HAP-1 (cell line): Measurements from ENCODE around the gene BCAS1.

Experiments
- DNase-seq, 2 experiments: peaks; one replicate each; pipeline ENCODE4 v3.0.0-alpha.2; 2016 to 2020; ENCODE audit warnings: low spot score in 2 of 2
- H3K27me3 ChIP-seq: fragments of 250-450 bp; sonication (Bioruptor Pico); 2 replicates; pipeline ENCODE4 v1.5.1; 2020; ENCODE audit warnings: low read depth, mild to moderate bottlenecking, moderate library complexity
- H3K36me3 ChIP-seq: fragments of 250-450 bp; sonication (Bioruptor Pico); replicated peaks from 2 replicates; pipeline ENCODE4 v1.5.1; 2020; ENCODE audit warnings: mild to moderate bottlenecking
- H3K4me1 ChIP-seq: fragments of 250-450 bp; sonication (Bioruptor Pico); 2 replicates; pipeline ENCODE4 v1.5.1; 2020; ENCODE audit warnings: mild to moderate bottlenecking
- H3K4me3 ChIP-seq: fragments of 250-450 bp; sonication (Bioruptor Pico); 2 replicates; pipeline ENCODE4 v1.5.1; 2020; ENCODE audit warnings: mild to moderate bottlenecking, moderate library complexity
- H3K9me3 ChIP-seq: fragments of 250-450 bp; sonication (Bioruptor Pico); 2 replicates; pipeline ENCODE4 v1.5.1; 2020; ENCODE audit warnings: mild to moderate bottlenecking, moderate library complexity
- in situ Hi-C: fragments of 300-500 bp; cut with MboI; formaldehyde crosslinking; loops from 3 replicates; pipeline ENCODE4 v1.14.3; 2020; ENCODE audit warnings: low sequenced_read_pairs, inconsistent platforms, mixed read lengths

Gene BCAS1

GRCh38 chr20:54047048-54047447, 23.3 kb downstream of the BCAS1 start:
- Histone ChIP-seq H3K4me1 (no peaks in the 10 kb centered on the region), H3K36me3 (no peaks in the 10 kb centered on the region), H3K27me3 (no peaks in the 10 kb centered on the region), H3K9me3 (no peaks in the 10 kb centered on the region), H3K4me3 (no peak overlapping the region)
- no peak for DNase-seq
- in situ Hi-C loops: no loop called here

DNA sequence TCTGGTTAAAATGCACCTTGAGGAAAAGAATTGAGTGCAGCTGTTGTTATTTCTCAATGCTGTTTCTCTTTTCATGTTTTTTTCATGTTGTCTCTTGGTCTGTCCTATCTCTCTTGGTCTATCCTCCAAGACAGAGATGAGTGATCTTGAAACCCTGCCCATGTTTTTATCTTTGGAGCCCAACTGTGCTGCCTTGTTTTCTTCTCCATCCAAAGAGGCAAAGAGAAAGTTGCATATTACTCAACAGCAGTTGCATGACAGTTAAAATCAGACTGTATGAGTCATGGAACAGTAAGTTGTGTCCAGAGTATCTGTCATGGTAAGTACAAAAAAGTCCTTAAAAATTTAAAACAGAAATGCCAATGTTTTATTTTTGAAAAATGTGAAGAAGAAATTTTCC, 26.2 kb downstream of the BCAS1 start:
- no peaks in the 10 kb centered on the region for H3K36me3 ChIP-seq
- H3K9me3 ChIP-seq: no peaks in the 10 kb centered on the region
- no peaks in the 10 kb centered on the region for H3K4me1 ChIP-seq
- DNase-seq: no peak
- H3K4me3 ChIP-seq: no peak overlapping the region
- no peaks in the 10 kb centered on the region; the same call in 1 of the 2 replicates for H3K27me3 ChIP-seq
- in situ Hi-C loops: no loop called here

DNA sequence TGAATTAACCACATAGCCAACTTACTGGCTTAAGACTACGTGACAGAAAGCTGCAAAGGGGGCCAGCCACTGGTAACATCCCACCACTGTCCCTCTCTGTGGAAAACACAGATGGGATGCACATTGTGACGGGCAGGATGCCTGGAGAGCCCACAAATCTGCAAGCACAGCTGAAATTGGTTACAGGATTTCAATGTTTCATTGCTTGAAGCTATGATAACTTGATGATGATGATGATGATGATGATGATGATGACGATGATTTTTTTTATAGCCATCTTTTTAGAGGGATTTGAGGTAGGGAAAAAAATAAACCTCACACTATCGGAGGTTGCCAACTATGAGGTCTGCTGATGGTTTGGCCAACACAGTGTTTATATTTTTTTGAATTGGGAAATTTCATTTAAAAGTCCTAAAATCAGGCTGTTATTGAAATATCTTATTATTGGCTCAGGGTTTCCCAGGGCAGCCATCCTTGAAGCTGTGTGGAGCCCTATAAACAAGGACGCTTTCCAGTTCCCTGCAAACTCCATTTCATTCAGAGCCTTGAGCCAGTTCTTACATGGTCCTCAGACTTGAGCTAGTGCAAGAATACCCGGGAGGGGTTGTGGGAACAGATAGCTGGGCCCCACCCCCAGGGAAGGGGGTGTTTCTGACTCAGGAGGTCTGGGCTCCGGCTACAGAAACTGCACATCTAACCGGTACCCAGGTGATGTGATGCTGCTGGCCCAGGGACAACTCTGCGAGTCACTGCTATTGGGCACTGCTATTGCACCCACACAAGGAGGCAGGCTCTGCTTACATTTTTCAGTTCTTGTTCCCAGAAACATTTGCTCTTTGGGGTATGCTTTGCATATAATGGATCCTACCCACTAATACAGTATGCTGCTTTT, 27.1 kb downstream of the BCAS1 start:
- Histone ChIP-seq H3K36me3 (no peaks in the 10 kb centered on the region), H3K9me3 (no peaks in the 10 kb centered on the region), H3K27me3 (peaks cover 5% of the 10 kb centered on the region), H3K4me1 (no peaks in the 10 kb centered on the region), H3K4me3 (no peak overlapping the region)
- no peak for DNase-seq
- in situ Hi-C loops: no loop called here

- no peaks in the 10 kb centered on the region for H3K4me1 ChIP-seq
- in situ Hi-C loops: no loop called here
- no peak overlapping the region for H3K4me3 ChIP-seq
- no peaks in the 10 kb centered on the region for H3K36me3 ChIP-seq
- peaks cover 7% of the 10 kb centered on the region for H3K27me3 ChIP-seq
- no peaks in the 10 kb centered on the region for H3K9me3 ChIP-seq
- no peak for DNase-seq
Observed at GRCh38 chr20:54042021-54042420, 28.4 kb downstream of the BCAS1 start.

DNA sequence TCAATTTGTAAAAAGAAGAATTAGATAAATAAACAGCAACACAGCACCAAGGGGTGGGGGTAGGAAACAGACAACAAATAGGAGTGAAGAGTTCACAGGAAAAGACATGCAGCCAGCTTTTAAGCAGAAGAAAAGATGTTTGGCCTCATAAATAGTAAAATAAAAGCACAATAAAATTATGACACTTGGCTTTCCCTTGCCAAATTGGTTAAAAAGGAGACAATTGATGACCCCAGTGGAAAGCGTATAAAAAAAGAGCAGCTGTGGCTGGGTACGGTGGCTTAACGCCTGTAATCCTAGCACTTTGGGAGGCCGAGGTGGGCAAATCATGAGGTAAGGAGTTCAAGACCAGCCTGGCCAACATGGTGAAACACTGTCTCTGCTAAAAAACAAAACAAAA, 29.1 kb downstream of the BCAS1 start:
- Histone ChIP-seq H3K36me3 (no peaks in the 10 kb centered on the region), H3K4me3 (no peak overlapping the region), H3K4me1 (no peaks in the 10 kb centered on the region), H3K9me3 (no peaks in the 10 kb centered on the region), H3K27me3 (peaks cover 7% of the 10 kb centered on the region)
- no peak for DNase-seq
- in situ Hi-C loops: no loop called here

- no peak for DNase-seq
- H3K4me1 ChIP-seq: no peaks in the 10 kb centered on the region
- H3K9me3 ChIP-seq: no peaks in the 10 kb centered on the region
- in situ Hi-C loops: no loop called here
- no peak overlapping the region for H3K4me3 ChIP-seq
- H3K27me3 ChIP-seq: peaks cover 7% of the 10 kb centered on the region
- no peaks in the 10 kb centered on the region for H3K36me3 ChIP-seq
Observed at GRCh38 chr20:54040531-54040930, 29.9 kb downstream of the BCAS1 start.

- H3K4me1 ChIP-seq: no peaks in the 10 kb centered on the region
- no peak for DNase-seq
- no peaks in the 10 kb centered on the region for H3K36me3 ChIP-seq
- peaks cover 7% of the 10 kb centered on the region for H3K27me3 ChIP-seq
- no peak overlapping the region for H3K4me3 ChIP-seq
- H3K9me3 ChIP-seq: no peaks in the 10 kb centered on the region
- in situ Hi-C loops: no loop called here
Observed at GRCh38 chr20:54038961-54039360, 31.4 kb downstream of the BCAS1 start.

GRCh38 chr20:54037525-54037924, 32.9 kb downstream of the BCAS1 start:
- Histone ChIP-seq H3K27me3 (peaks cover 7% of the 10 kb centered on the region), H3K36me3 (no peaks in the 10 kb centered on the region), H3K4me1 (no peaks in the 10 kb centered on the region), H3K4me3 (no peak overlapping the region), H3K9me3 (no peaks in the 10 kb centered on the region)
- in situ Hi-C loops: no loop called here
- no peak for DNase-seq

- no peak overlapping the region for H3K4me3 ChIP-seq
- H3K27me3 ChIP-seq: no peaks in the 10 kb centered on the region; the same call in 1 of the 2 replicates
- in situ Hi-C loops: no loop called here
- H3K4me1 ChIP-seq: no peaks in the 10 kb centered on the region
- H3K9me3 ChIP-seq: no peaks in the 10 kb centered on the region
- DNase-seq: no peak
- no peaks in the 10 kb centered on the region for H3K36me3 ChIP-seq
Observed at GRCh38 chr20:54029643-54030042, 40.8 kb downstream of the BCAS1 start.

- DNase-seq: no peak
- in situ Hi-C loops: no loop called here
- Histone ChIP-seq H3K4me3 (no peak overlapping the region), H3K36me3 (no peaks in the 10 kb centered on the region), H3K27me3 (no peaks in the 10 kb centered on the region; the same call in 1 of the 2 replicates), H3K9me3 (no peaks in the 10 kb centered on the region), H3K4me1 (no peaks in the 10 kb centered on the region)
Observed at GRCh38 chr20:54029176-54029575, 41.2 kb downstream of the BCAS1 start.

DNA sequence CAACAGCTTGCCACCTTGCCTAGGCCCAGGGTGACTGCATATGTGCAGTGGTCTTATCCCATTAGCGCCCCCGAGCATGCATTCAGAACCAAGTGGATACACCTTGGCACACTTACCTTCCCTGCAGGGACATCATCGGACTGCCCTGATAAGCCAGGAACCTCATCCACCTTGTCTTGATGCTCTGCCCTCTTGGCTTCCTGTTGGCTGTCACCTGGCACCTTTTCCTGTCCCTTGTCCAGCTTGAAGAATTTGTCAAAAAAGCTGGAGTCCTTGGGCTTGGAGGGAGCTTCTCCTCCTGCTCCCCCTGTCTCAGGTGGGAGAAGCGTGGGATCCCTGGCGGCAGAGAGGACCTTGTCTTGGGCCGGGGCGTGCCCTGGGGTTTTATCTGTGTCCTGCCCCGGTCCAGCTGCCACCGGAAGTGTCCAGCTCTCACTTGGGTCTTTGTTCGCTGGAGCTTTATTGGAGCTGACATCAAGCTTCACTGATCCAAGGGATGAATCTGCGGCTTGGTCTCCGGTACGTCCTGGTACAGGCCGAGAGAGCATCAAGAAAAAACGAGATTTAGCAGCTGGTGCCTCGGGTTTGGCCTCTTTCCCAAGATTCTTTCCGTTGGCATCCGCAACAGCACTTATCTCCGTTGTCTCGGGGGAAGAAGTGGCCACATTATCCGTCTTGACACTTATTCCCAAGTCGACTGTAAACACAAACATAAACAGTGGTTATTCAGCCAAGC, 42.0 kb downstream of the BCAS1 start:
- Histone ChIP-seq H3K36me3 (no peaks in the 10 kb centered on the region), H3K4me3 (no peak overlapping the region), H3K9me3 (no peaks in the 10 kb centered on the region), H3K27me3 (no peaks in the 10 kb centered on the region; the same call in 1 of the 2 replicates), H3K4me1 (no peaks in the 10 kb centered on the region)
- DNase-seq: no peak
- in situ Hi-C loops: no loop called here

- H3K36me3 ChIP-seq: no peaks in the 10 kb centered on the region
- no peaks in the 10 kb centered on the region for H3K9me3 ChIP-seq
- DNase-seq: no peak
- no peaks in the 10 kb centered on the region; the same call in none of the 2 replicates for H3K27me3 ChIP-seq
- H3K4me3 ChIP-seq: no peak overlapping the region
- in situ Hi-C loops: no loop called here
- no peaks in the 10 kb centered on the region for H3K4me1 ChIP-seq
Observed at GRCh38 chr20:54027704-54028103, 42.7 kb downstream of the BCAS1 start.

DNA sequence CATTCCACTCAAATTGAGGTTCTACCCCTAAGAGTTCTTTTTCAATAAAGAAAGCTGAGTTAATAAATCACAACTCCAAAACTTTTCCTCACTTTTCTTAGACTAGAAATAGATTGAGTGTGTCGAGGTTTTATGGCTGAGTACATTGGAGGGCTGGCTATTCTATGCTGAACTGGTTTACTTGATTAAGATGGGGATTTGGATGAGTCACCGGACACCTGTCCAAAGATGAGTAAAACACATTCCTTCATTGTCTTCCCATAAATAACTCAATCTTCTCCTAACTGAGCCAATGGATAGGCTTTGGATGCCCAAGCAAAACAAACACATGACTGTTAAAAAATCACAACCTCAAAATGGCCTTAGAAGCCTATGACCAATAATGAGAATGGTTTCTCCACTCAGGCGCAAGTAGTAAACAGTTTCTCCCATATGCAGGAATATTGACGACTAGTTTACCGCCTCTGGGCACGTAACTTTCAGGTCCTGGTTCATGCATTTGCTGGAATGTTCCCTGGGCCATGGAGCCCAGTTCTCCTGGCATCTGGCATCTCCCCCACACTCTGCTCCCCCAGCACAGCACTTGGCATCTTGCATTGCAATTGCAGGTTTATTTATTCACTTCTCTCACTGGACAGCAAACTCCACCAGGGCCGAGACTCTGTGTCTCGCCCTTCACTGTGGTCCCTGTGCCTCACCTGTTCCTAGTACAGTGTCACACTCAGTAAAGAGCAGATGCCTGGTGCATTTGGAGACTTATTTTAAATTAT, 43.9 kb downstream of the BCAS1 start:
- Histone ChIP-seq H3K9me3 (no peaks in the 10 kb centered on the region), H3K4me3 (no peak overlapping the region), H3K36me3 (no peaks in the 10 kb centered on the region), H3K27me3 (no peaks in the 10 kb centered on the region; the same call in 1 of the 2 replicates), H3K4me1 (no peaks in the 10 kb centered on the region)
- no peak for DNase-seq
- in situ Hi-C loops: no loop called here
